ENCODE data around the gene TSPAN11.

TSPAN11 gene

DNA sequence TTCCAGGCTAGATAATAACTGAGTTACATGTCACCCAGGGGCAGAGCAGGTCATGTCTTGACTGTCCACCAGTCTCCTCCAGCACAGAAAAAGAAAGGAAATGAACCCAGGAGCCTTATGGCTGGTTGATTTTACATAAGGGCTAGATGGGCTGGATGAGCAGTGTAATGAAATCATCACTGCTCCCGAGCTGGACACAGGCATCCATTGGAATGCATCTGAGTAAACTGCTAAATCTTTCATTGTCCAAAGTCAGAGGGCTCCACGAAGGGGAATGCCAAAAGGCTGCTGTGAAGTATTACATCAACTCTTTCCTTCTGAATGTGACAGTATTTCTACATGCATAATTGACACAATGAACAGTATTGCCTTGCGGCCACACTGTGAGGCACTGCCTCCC, 30.1 kb upstream of the TSPAN11 start:
- intact Hi-C loops (cut with DNase I; ENCODE audit: low total_unique reads), result no loop called here

DNA sequence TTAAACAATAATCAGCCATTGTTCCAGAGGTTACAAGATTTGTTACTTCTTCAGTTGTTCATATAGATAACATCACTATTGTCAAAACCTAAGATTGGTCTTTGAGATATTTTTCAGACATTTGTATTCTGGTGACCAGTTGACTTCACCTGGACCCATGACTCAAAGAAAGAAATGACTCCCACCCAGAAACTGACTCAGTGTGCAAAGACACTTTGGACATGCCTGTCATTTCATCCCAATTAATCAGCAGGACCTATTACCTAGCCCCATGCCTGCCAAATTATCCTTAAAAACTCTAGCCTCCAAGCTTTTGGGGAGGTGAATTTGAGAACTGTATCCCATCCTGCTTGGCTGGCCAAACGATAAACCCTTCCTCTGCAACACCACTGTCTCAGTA, 27.7 kb upstream of the TSPAN11 start:
- TF ChIP-seq, protein P1, sequence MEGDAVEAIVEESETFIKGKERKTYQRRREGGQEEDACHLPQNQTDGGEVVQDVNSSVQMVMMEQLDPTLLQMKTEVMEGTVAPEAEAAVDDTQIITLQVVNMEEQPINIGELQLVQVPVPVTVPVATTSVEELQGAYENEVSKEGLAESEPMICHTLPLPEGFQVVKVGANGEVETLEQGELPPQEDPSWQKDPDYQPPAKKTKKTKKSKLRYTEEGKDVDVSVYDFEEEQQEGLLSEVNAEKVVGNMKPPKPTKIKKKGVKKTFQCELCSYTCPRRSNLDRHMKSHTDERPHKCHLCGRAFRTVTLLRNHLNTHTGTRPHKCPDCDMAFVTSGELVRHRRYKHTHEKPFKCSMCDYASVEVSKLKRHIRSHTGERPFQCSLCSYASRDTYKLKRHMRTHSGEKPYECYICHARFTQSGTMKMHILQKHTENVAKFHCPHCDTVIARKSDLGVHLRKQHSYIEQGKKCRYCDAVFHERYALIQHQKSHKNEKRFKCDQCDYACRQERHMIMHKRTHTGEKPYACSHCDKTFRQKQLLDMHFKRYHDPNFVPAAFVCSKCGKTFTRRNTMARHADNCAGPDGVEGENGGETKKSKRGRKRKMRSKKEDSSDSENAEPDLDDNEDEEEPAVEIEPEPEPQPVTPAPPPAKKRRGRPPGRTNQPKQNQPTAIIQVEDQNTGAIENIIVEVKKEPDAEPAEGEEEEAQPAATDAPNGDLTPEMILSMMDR (IDR thresholded peaks at IDR 0.05), result no peak
- no peak overlapping the region for H3K27ac ChIP-seq
- peaks cover 0 to 4% of the 10 kb centered on the region in 2 donors for H3K27me3 ChIP-seq
- no peaks in the 10 kb centered on the region for H3K9me3 ChIP-seq
- no peak for DNase-seq
- H3K36me3 ChIP-seq, result no peaks in the 10 kb centered on the region
- H3K4me3 ChIP-seq, result no peak overlapping the region
- H3K4me1 ChIP-seq, result no peaks in the 10 kb centered on the region
- intact Hi-C loops (cut with DNase I; ENCODE audit: low total_unique reads), result no loop called here

More for the DNA sequence above, 30.1 kb upstream of the TSPAN11 start:
- TF ChIP-seq, protein P1 (IDR thresholded peaks at IDR 0.05), result no peak
- Histone ChIP-seq H3K9me3 (no peaks in the 10 kb centered on the region), H3K27me3 (peaks cover 0 to 4% of the 10 kb centered on the region in 2 donors), H3K27ac (no peak overlapping the region), H3K4me1 (no peaks in the 10 kb centered on the region), H3K36me3 (no peaks in the 10 kb centered on the region), H3K4me3 (no peak overlapping the region)
- DNase-seq, result no peak

DNA sequence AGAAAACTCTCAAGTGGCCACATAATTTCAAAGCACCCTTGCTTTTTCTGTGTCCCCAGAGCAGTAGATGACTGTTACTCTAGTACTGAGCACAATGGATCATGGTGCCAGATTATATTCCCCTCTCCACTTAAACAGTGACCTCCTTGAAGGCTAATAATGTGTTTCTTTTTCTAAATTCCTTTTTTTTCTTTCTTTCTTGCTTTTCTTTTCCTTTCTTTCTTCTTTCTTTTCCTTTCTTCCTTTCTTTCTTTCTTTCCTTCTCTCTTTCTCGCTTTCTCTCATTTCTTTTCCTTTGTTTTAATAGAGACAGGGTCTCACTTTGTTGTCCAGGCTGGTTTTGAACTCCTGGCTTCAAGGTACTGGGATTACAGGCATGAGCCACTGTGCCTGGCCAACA, 26.2 kb upstream of the TSPAN11 start:
- TF ChIP-seq, protein P1 (IDR thresholded peaks at IDR 0.05), result no peak
- no peak for DNase-seq
- H3K9me3 ChIP-seq, result no peaks in the 10 kb centered on the region
- no peak overlapping the region for H3K27ac ChIP-seq
- no peak overlapping the region for H3K4me3 ChIP-seq
- intact Hi-C loops (cut with DNase I; ENCODE audit: low total_unique reads), result no loop called here
- H3K36me3 ChIP-seq, result no peaks in the 10 kb centered on the region
- no peaks in the 10 kb centered on the region for H3K4me1 ChIP-seq
- H3K27me3 ChIP-seq, result peaks cover 0 to 4% of the 10 kb centered on the region in 2 donors

DNA sequence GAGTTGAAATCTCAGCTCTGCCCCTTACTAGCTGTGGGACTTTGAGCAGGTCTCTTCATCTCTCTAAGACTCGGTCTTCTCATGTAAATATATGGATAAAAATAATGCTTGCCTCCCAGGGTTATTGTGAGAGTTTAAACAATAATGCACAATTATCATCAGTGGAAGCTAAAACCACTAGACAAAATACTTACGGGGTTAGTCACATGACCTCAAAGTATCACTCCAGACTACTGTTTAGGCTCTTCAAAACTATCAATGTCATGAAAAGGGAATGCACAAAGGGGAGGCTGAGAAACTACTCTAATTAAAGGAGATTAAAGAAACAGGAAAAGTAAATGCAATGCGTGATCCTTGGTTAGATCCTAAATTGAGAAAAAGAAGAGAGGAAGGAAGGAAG, 24.5 kb upstream of the TSPAN11 start:
- Histone ChIP-seq H3K27ac (no peak overlapping the region), H3K4me3 (no peak overlapping the region), H3K27me3 (peaks cover 0 to 4% of the 10 kb centered on the region in 2 donors), H3K4me1 (no peaks in the 10 kb centered on the region), H3K9me3 (no peaks in the 10 kb centered on the region), H3K36me3 (no peaks in the 10 kb centered on the region)
- intact Hi-C loops (cut with DNase I; ENCODE audit: low total_unique reads), result no loop called here
- DNase-seq, result no peak
- TF ChIP-seq, protein P1 (IDR thresholded peaks at IDR 0.05), result no peak

DNA sequence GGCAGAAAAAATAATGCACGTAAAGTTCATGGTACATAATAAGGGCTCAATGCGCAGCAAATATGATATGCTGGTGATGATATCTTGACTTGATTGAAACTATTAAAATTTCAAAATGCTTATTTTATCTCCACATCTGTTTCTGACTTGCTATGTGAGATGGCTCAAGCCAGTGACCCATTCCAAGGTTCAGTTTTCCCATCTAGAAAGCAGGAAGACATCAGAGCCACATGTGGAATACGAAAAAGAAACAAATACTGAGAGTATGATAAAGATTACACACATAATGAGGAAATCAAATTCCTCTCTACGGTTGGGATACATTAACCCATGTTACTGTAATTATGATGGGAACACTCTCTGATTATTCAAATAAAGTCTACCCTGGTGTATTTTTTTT, 24.0 kb upstream of the TSPAN11 start:
- no peaks in the 10 kb centered on the region for H3K36me3 ChIP-seq
- H3K9me3 ChIP-seq, result no peaks in the 10 kb centered on the region
- H3K27ac ChIP-seq, result no peak overlapping the region
- TF ChIP-seq, protein P1 (IDR thresholded peaks at IDR 0.05), result no peak
- no peaks in the 10 kb centered on the region for H3K4me1 ChIP-seq
- intact Hi-C loops (cut with DNase I; ENCODE audit: low total_unique reads), result no loop called here
- H3K27me3 ChIP-seq, result peaks cover 0 to 4% of the 10 kb centered on the region in 2 donors
- H3K4me3 ChIP-seq, result no peak overlapping the region
- DNase-seq, result no peak

DNA sequence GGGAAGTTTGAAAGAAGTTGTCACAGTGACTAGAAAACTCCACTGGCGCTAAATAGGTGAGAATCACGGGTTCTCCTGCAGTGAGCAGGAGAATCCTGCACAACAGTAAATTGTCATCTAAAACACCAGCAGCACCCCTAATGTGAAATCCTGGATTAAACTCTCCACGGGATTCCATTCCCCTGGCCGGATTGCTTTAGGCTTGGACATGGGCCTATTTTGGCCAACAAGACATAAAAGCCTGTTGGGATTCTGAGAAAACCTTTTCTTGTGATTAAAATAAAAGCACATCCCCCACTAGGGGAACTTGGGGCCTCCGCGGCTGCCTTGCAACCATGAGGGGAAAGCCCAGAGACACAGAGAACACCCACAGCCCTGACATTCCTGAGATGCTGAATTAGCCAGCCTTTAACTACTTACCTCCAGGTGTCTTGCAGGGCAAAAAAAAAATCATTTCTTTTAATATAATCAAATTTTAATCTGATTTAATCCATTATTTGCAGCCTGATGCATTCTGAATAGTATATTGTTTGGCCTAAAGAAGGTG, 21.0 kb upstream of the TSPAN11 start:
- H3K27me3 ChIP-seq, result peaks cover 0 to 4% of the 10 kb centered on the region in 2 donors
- intact Hi-C loops (cut with DNase I; ENCODE audit: low total_unique reads), result no loop called here
- TF ChIP-seq, protein P1 (IDR thresholded peaks at IDR 0.05), result no peak

More for the DNA sequence above, 21.0 kb upstream of the TSPAN11 start:
- DNase-seq, result no peak
- no peaks in the 10 kb centered on the region for H3K9me3 ChIP-seq
- H3K27ac ChIP-seq, result no peak overlapping the region
- H3K4me1 ChIP-seq, result no peaks in the 10 kb centered on the region
- no peaks in the 10 kb centered on the region for H3K36me3 ChIP-seq
- no peak overlapping the region for H3K4me3 ChIP-seq
